ENCODE data around the gene LPIN1. TPM values are rescaled to one million over a fixed set of nuclear protein-coding genes. Genes with fewer than 3 reads are reported as not detected.

LPIN1 gene
- total RNA-seq, 1 donor = 62.2 TPM

GRCh38 chr2:11775384-11775783, 29.0 kb downstream of the LPIN1 start:
- no peak overlapping the region for H3K4me3 ChIP-seq (ENCODE audit: low read depth, low read length)

GRCh38 chr2:11777066-11777782, 30.8 kb downstream of the LPIN1 start:
- DNase-seq (ENCODE audit: low read depth) = peak; percentile 94
- H3K4me3 ChIP-seq (ENCODE audit: low read depth, low read length) = peak overlapping the region; percentile 1
- no peak for TF ChIP-seq CTCF (IDR thresholded peaks at IDR 0.05; ENCODE audit: insufficient read depth, low read depth, low read length)

More at GRCh38 chr2:11775384-11775783, 29.0 kb downstream of the LPIN1 start:
- DNase-seq (ENCODE audit: low read depth) = peak; percentile 28
- TF ChIP-seq CTCF (IDR thresholded peaks at IDR 0.05; ENCODE audit: insufficient read depth, low read depth, low read length) = no peak

- H3K4me3 ChIP-seq (ENCODE audit: low read depth, low read length) = no peak overlapping the region
- no peak for TF ChIP-seq CTCF (IDR thresholded peaks at IDR 0.05; ENCODE audit: insufficient read depth, low read depth, low read length)
- no peak for DNase-seq (ENCODE audit: low read depth)
Measured at GRCh38 chr2:11777886-11778415, 31.5 kb downstream of the LPIN1 start.

GRCh38 chr2:11778416-11778815, 32.0 kb downstream of the LPIN1 start:
- no peak for TF ChIP-seq CTCF (IDR thresholded peaks at IDR 0.05; ENCODE audit: insufficient read depth, low read depth, low read length)
- no peak overlapping the region for H3K4me3 ChIP-seq (ENCODE audit: low read depth, low read length)
- no peak for DNase-seq (ENCODE audit: low read depth)

GRCh38 chr2:11778923-11779757, 32.7 kb downstream of the LPIN1 start:
- peak; percentile 93 for TF ChIP-seq CTCF (IDR thresholded peaks at IDR 0.05; ENCODE audit: insufficient read depth, low read depth, low read length)
- DNase-seq (ENCODE audit: low read depth) = peak; percentile 72
- H3K4me3 ChIP-seq (ENCODE audit: low read depth, low read length) = no peak overlapping the region

GRCh38 chr2:11781602-11782001, 35.2 kb downstream of the LPIN1 start:
- no peak for DNase-seq (ENCODE audit: low read depth)
- H3K4me3 ChIP-seq (ENCODE audit: low read depth, low read length) = no peak overlapping the region
- TF ChIP-seq CTCF (IDR thresholded peaks at IDR 0.05; ENCODE audit: insufficient read depth, low read depth, low read length) = no peak

Data from fibroblast of villous mesenchyme (primary cell).